Chondrocyte (in vitro differentiated cells): ENCODE data around the gene SLC26A8. TPM values are rescaled to one million over a fixed set of nuclear protein-coding genes. Genes with fewer than 3 reads are reported as not detected.

Experiments
- DNase-seq: peaks from one replicate; pipeline ENCODE4 v3.0.0; 2021; ENCODE audit warnings: mixed read lengths, low spot score
- H3K27ac Mint-ChIP-seq: one replicate; pipeline ENCODE4 v1.8.0; 2021; ENCODE audit warnings: mild to moderate bottlenecking, moderate library complexity, mixed read lengths; ENCODE audit not compliant: unreplicated experiment
- H3K27me3 Mint-ChIP-seq: 2 replicates; pipeline ENCODE4 v1.8.0; 2021; ENCODE audit warnings: low read depth, mixed read lengths
- H3K36me3 Mint-ChIP-seq: 2 replicates; pipeline ENCODE4 v1.8.0; 2021; ENCODE audit warnings: low read depth, mixed read lengths
- H3K4me1 Mint-ChIP-seq: 2 replicates; pipeline ENCODE4 v1.8.0; 2021; ENCODE audit warnings: low read depth, mild to moderate bottlenecking, mixed read lengths
- H3K4me3 Mint-ChIP-seq: one replicate; pipeline ENCODE4 v1.8.0; 2021; ENCODE audit warnings: mild to moderate bottlenecking, moderate library complexity, mixed read lengths; ENCODE audit not compliant: unreplicated experiment
- H3K9me3 Mint-ChIP-seq: 2 replicates; pipeline ENCODE4 v1.8.0; 2021; ENCODE audit warnings: low read depth, mixed read lengths
- CTCF ChIP-seq: fragments of 200-600 bp; sonication (generic); IDR thresholded peaks from 2 replicates; pipeline ENCODE4 v1.5.0; 2021; ENCODE audit warnings: antibody characterized with exemption, mild to moderate bottlenecking, moderate library complexity
- total RNA-seq: library from RNA; stranded (reverse); gene quantifications from 3 replicates; pipeline ENCODE4 v1.2.1, GENCODE V29; 2021

SLC26A8 gene
- total RNA-seq, 1 donor from 2014 or later, result 0.15 TPM

- no peaks in the 10 kb centered on the region for H3K36me3 Mint-ChIP-seq
- H3K4me3 Mint-ChIP-seq, result no peak overlapping the region
- no peaks in the 10 kb centered on the region for H3K9me3 Mint-ChIP-seq
- DNase-seq, result no peak
- no peaks in the 10 kb centered on the region for H3K27me3 Mint-ChIP-seq
- peak; percentile 19 for TF ChIP-seq CTCF
- H3K4me1 Mint-ChIP-seq, result peaks cover 7% of the 10 kb centered on the region
- H3K27ac Mint-ChIP-seq, result no peak overlapping the region
Measured at GRCh38 chr6:35972471-35973367, 51.7 kb downstream of the SLC26A8 start.

GRCh38 chr6:35970181-35970580 lies 54.3 kb downstream of the SLC26A8 start:
- no peak for TF ChIP-seq CTCF
- peaks cover 4% of the 10 kb centered on the region for H3K27me3 Mint-ChIP-seq
- H3K4me1 Mint-ChIP-seq, result peaks cover 7% of the 10 kb centered on the region
- no peak for DNase-seq
- H3K9me3 Mint-ChIP-seq, result no peaks in the 10 kb centered on the region
- H3K27ac Mint-ChIP-seq, result no peak overlapping the region
- H3K36me3 Mint-ChIP-seq, result no peaks in the 10 kb centered on the region
- H3K4me3 Mint-ChIP-seq, result no peak overlapping the region

GRCh38 chr6:35969646-35970045 lies 54.8 kb downstream of the SLC26A8 start:
- no peak for TF ChIP-seq CTCF
- Mint-ChIP-seq H3K27ac (no peak overlapping the region), H3K4me1 (peaks cover 7% of the 10 kb centered on the region), H3K36me3 (no peaks in the 10 kb centered on the region), H3K9me3 (no peaks in the 10 kb centered on the region), H3K27me3 (peaks cover 4% of the 10 kb centered on the region), H3K4me3 (no peak overlapping the region)
- no peak for DNase-seq

GRCh38 chr6:35968821-35969220 lies 55.6 kb downstream of the SLC26A8 start:
- Mint-ChIP-seq H3K9me3 (no peaks in the 10 kb centered on the region), H3K36me3 (no peaks in the 10 kb centered on the region), H3K27me3 (peaks cover 4% of the 10 kb centered on the region), H3K27ac (no peak overlapping the region), H3K4me1 (peaks cover 7% of the 10 kb centered on the region), H3K4me3 (no peak overlapping the region)
- DNase-seq, result no peak
- no peak for TF ChIP-seq CTCF

GRCh38 chr6:35967076-35967774 lies 57.2 kb downstream of the SLC26A8 start:
- H3K9me3 Mint-ChIP-seq, result no peaks in the 10 kb centered on the region
- no peaks in the 10 kb centered on the region for H3K36me3 Mint-ChIP-seq
- H3K27ac Mint-ChIP-seq, result no peak overlapping the region
- peaks cover 6% of the 10 kb centered on the region for H3K27me3 Mint-ChIP-seq
- TF ChIP-seq CTCF, result no peak
- no peak overlapping the region for H3K4me3 Mint-ChIP-seq
- DNase-seq, result no peak
- H3K4me1 Mint-ChIP-seq, result no peaks in the 10 kb centered on the region
